PFSK-1 (cell line): ENCODE data around the gene SIRT4.

Source experiments
- FOXP2 ChIP-seq: optimal IDR thresholded peaks from 2 replicates; pipeline ENCODE3; 2011; ENCODE audit warnings: borderline replicate concordance, control low read depth, inconsistent platforms; ENCODE audit not compliant: insufficient read depth; ENCODE audit errors: extremely low read length, extremely low read depth
- TF ChIP-seq, protein P1 (sequence below), 2 experiments: IDR thresholded peaks; 2 replicates each; pipeline versions ENCODE4 v1.6.1 to v1.8.0; 2011 to 2012; ENCODE audit warnings: low read depth in 2 of 2, low read length in 2 of 2, control low read depth in 1 of 2, inconsistent platforms in 1 of 2, mild to moderate bottlenecking in 1 of 2, moderate library complexity in 1 of 2; ENCODE audit not compliant: insufficient read depth in 1 of 2

DNA sequence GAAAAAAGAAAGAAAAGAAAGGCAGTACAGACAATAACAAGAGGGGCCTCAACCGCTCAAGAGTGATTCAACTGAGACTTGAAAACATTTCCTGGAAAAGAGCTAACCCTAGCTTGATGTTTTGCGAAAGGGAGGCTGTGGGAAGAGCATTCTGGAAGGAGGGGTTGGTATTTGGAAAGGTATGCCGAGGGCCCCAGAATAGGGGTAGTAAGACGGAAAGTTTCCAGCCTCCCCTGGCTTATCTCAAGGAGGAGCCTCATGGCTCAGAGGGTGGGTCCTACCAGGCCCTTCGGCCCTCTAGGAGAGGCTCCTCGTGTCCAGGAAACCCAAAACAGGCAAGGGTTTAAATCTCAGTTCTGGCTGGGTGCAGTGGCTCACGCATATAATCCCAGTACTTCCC is 18.8 kb upstream of the SIRT4 start:
- TF ChIP-seq, protein P1, sequence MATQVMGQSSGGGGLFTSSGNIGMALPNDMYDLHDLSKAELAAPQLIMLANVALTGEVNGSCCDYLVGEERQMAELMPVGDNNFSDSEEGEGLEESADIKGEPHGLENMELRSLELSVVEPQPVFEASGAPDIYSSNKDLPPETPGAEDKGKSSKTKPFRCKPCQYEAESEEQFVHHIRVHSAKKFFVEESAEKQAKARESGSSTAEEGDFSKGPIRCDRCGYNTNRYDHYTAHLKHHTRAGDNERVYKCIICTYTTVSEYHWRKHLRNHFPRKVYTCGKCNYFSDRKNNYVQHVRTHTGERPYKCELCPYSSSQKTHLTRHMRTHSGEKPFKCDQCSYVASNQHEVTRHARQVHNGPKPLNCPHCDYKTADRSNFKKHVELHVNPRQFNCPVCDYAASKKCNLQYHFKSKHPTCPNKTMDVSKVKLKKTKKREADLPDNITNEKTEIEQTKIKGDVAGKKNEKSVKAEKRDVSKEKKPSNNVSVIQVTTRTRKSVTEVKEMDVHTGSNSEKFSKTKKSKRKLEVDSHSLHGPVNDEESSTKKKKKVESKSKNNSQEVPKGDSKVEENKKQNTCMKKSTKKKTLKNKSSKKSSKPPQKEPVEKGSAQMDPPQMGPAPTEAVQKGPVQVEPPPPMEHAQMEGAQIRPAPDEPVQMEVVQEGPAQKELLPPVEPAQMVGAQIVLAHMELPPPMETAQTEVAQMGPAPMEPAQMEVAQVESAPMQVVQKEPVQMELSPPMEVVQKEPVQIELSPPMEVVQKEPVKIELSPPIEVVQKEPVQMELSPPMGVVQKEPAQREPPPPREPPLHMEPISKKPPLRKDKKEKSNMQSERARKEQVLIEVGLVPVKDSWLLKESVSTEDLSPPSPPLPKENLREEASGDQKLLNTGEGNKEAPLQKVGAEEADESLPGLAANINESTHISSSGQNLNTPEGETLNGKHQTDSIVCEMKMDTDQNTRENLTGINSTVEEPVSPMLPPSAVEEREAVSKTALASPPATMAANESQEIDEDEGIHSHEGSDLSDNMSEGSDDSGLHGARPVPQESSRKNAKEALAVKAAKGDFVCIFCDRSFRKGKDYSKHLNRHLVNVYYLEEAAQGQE (IDR thresholded peaks at IDR 0.05; ENCODE audit: insufficient read depth in 1 of 2, low read depth in 2 of 2, low read length in 2 of 2) = no peak
- TF ChIP-seq FOXP2 = no peak
